Stimulated activated CD8-positive, alpha-beta memory T cell treated with anti-CD3 and anti-CD28 coated beads, Interleukin-7, amount 100 ng/mL, for 24 hours (primary cell): Measurements from ENCODE around the gene CHORDC1.
"Not testable (repeated sequence)": the region's sequence is repeated elsewhere in the genome, so short reads cannot be mapped to it uniquely, and the experiment has no call there.

ENCODE experiments used
- DNase-seq: peaks from one replicate; pipeline ENCODE4 v3.0.0-alpha.2; 2020; ENCODE audit warnings: low read depth

The CHORDC1 gene

DNA sequence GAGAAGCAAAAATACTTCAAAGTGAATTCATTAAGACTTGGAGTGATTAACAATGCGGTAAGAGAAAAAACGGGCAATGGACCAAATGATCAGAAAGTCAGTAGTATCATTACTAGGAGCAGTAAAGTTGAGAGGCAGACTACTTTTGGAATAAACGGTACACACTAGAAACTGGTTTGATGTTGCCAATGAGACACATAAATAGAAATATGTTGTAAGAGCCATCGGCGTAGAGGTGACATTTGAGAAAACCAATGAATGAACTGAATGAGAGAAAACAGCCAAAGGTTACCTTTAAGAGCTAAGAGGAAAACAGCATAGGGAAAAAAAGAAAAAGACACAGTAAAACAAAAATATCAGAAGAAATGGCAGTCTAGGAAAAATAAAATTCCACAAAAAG is 6.2 kb downstream of the CHORDC1 start:
- no peak for DNase-seq

DNA sequence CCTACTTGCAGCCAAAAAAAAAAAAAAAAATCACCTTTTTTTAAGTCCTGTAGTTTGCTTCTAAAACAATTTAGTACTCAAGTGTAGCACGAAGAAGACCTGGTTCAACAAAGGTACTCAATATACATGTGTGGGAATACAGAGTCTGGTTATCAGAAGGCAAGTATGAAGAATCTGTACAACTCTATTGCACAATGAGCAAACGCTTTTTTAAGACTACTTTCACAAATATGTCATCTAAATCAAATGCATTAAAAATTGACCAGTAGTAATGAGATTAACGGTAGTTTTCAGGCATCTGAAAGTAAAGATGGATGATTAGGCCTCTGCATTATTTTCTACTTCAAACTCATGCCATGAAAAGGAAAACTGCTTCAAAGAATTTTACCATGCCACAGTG is 9.5 kb downstream of the CHORDC1 start:
- no peak for DNase-seq

DNA sequence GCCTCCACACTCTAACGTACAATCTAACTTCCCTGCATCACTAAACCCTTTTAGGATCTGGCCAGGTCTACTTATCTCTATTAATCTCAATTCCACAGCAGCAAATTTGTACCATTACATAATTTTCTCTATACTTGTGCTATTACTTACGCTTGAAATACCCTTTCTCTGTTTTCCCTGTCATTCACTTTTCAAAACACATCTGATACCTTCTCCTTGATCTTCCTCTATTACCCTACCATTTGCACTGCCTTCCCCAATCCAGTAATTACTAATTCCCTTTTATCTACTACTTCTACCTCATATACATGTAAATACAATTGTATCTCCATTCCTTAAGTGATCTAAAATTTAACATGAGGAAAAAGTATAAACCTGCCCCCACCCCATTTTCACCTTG is 14.0 kb downstream of the CHORDC1 start:
- no peak for DNase-seq

DNA sequence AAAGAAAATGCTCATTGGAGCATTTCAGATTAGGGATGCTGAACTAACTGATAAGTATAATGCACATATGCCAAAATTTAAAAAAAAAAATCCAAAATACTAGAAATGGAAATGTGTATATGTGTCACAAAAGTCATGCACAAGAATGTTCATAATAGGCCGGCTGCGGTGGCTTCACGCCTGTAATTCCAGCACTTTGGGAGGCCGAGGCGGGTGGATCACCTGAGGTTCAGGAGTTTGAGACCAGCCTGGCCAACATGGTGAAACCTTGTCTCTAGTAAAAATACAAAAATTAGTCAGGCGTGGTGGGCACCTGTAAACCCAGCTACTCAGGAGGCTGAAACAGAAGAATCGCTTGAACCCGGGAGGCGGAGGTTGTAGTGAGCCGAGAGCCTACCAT is 14.9 kb downstream of the CHORDC1 start:
- DNase-seq = not testable (repeated sequence)

DNA sequence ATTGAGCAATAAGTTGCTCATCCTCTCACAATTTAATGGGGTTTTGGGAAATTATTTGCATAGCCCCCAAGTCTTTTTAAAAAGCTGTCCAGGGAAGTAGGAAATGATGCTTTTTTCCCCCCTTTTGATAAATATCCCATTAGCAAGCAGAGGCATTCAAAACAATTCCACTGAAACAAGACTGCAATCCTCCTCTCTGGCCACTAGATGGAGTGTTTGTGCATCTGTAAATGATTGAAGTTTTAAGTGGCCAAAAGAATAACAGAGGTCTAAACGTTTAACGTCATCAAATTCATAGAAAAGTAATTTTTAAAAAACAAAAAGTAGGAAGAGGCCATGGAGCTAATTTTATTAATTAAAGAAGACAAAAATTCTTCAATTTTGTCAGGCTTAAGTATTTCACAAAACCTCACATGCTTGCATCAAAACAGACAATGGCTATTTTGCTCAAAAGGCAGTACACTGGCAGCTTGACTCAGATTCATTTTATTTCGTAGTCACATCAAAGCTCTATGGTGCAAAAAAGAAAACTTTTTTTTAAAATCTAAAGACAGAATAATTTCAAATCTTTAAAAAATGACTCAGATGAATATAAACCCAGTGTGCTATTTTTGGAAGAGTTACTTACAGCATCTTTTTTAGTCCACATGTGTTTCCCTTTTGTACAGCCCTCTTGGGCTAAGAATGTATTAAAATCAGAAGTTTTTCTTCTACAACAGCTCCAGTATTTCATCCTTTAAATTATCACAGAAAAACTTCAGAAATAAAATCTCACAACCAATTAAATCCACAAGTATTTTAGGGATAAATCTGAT is 17.8 kb downstream of the CHORDC1 start:
- no peak for DNase-seq

DNA sequence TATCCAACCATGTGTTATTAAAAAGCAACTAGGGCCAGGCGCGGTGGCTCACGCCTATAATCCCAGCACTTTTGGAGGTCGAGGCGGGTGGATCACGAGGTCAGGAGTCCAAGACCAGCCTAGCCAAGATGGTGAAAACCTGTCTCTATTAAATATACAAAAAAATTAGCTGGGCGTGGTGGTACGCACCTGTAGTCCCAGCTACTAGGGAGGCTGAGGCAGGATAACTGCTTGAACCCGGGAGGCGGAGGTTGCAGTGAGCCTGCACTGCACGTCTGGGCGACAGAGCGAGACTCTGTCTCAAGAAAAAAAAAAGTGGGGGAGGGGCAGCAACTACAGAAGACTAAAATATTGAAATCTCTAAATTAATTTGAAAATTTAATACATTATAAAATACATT is 18.4 kb downstream of the CHORDC1 start:
- DNase-seq = no peak

DNA sequence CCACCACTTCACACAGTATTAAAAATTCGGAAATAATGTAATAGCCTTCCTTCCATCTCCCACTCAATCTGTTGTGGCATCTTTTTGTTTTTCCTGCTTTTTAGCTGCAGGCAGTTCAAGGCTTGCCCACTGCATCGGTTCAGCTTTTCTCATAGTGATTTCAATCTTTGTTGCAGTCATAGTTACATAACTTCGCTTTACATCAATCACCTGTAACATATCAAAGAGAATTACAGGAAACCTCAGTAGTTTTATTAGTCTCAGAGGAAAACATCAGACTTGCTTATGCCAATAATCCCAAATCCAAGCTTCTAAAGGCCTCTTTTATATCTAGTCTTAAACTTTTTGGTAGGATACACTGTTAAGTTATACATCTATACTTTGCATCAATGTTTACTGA is 20.5 kb downstream of the CHORDC1 start:
- DNase-seq = no peak

DNA sequence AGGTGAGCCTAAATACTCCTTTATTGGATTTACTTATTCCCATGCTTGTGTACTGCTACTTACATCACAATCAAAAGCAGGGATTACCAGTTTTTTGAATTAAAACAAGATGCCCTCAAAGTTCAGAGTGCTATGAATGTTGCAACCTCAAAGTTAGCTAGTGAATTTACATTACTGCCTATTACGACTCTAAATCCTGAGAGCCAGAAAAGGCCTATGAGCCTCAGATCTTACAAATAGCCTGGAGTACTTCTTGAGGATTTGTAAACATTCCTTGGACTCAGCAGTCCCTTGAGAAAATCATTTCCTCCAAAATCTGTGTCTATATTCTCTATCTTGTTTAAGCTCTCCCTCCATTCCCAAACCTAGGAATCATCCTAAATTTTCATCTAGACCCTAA is 25.5 kb downstream of the CHORDC1 start:
- DNase-seq = no peak

DNA sequence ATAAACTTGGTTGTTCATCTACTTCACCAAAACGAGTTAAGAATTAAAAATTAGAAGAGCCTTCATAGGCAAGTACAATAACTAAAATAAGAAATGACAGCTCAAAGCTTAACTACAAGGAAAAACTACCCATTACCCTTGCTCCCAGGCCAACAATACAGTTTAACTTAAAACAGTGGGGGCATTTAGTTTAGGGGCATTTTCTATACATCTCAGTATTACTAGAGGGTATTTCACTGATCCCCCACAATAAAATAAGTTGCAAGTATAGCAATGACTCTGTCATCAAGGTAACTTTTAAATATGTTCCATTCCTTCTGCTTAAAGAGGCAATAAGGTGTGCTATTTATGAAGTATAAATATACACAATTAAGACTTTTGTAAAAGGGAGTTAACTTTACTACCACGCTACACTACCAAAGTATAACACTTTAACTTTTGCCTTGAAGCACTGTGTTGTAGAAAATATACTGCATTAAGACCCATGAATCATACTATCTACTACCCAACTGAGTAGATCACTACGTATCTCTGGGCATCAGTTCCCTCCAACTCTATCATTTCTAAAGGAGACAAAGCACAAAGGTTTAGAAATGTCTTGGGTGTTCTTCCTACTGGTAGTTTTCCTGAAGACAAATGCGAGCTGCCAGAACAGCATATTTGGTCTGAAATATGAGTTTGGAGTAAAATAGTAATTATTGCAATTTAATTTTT is 29.8 kb downstream of the CHORDC1 start:
- DNase-seq = no peak

DNA sequence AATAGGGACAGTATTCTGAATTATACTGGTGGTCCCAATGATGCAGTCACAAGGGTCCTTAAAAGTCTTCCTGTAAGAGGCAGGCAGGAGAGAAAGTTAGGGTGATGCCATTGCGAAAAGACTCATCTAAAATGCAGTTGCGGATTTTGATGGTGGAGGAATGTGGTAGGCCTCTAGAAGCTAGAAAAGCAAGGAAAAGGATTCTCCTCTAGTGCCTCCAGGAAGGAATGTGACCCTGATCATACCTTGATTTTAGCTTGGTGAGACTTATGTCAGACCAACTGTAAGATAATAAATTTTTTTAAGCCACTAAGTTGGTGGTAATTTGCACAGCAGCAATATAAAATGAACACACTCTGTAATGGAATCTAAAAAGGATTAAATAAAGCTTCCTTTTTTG is 33.8 kb downstream of the CHORDC1 start:
- DNase-seq = no peak

DNA sequence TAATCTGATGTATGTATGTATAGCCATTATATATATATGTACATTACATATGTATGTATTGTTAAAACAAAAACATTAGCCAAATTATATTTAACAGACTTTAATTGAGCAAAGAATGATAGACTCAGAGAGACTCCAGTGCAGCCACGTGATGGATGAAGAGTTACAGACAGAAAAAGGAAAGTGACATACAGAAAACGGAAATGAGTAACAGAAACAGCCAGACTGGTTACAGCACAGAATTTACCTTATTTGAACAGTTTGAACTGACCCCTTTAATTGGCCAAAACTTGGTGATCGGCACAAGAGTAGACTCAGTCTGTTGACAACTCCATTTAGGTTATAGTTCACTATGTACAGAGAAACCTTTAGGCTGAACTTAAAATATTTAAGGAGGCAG is 35.0 kb downstream of the CHORDC1 start:
- DNase-seq = no peak

DNA sequence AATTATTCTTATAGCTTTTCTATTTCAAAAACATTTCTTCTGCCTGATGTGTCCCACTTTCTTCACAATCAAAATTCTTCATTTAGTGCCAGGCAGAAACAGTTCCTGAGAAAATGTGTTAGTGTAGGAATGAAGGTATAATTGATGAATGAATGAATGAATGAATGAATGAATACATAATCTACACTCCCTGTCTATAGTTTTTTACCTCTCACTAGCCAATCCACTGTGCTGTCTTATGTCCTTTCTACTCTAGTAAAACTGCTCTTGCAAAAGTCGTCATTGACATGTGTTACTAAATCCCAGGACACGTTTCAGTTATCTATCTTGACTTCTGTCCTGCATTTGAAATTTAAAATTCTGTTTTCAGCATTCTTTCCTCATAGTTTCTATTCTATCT is 42.9 kb downstream of the CHORDC1 start:
- DNase-seq = no peak

DNA sequence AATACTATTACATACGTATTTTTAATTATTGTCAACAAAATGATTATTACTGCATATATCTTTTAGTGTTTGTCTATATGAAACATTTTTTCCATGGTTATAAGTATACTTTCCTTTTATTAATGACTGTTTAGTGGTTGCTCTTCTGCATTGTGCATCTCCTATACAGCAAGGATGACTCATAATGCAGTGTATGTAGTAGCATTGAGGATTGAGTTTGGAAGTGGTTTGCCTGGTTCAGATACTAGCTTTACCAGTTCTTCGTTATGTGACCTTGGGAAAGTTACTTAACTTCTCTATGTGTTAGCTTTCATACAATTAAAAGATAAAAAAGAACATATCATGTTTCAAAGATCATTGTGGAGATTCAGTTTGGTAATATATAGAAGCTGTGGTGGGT is 44.1 kb downstream of the CHORDC1 start:
- DNase-seq = no peak

DNA sequence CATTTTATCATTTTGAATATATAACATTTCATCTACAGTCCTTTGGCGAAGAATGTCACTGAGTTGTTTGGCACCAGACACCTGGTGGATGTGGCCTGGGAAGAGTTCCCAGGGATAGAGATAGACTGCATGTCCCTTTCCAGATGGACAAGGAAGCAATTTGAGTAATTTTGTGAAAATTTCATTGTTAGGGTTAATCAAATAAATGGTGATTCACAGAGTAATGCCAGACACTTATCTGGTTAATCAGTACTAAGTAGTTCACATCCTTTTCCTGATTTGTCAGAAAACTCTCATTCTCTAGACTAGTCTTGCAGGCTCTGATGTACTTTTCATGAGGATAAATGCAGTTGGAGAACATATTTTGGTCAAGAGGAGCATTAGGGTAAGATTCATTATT is 46.8 kb downstream of the CHORDC1 start:
- no peak for DNase-seq

DNA sequence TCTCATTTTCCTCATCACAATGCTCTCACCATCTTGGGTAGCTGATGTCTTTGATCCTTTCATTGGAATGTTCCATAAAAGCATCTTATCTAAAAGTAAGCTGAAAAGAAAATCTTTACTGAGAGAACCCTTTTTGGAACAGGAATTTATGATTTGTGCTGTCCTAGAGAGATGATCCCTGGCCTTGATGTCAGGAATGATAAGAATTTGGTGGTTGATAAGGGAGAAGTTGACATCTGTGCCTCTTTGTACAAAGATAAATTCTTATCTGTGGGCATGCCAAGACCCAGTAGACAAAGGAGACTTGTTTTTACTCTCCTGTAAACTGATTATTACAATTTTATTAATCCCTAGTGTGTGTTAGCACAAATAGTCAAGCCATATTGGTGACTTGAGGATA is 51.5 kb downstream of the CHORDC1 start:
- DNase-seq = no peak

DNA sequence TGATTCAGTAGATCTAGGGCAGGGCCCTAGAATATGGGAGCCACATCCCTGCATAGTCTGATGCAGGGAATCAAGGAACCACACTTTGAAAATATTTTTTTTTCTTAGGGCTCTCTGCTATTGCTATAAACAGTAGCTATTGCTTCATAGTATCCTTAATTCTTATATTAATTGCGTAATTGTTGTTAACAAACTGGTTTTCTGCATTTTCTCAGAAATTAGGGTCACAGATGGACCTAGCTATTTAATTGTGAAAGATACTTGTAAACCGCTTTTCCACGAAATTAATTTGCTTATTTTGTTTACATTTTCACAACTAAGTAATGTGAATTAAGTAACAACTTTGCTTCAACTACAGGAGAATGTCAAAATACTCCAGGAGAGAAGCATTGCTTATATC is 54.3 kb downstream of the CHORDC1 start:
- DNase-seq = no peak

DNA sequence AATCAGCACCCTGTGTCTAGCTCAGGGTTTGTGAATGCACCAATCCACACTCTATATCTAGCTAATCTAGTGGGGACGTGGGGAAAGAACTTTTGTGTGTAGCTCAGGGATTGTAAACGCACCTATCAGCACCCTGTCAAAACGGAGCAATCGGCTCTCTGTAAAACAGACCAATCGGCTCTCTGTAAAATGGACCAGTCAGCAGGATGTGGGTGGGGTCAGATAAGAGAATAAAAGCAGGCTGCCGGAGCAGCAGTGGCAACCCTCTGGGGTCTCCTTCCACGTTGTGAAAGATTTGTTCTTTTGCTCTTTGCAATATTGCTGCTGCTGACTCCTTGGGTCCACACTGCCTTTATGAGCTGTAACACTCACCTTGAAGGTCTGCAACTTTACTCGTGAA is 55.1 kb downstream of the CHORDC1 start:
- not testable (repeated sequence) for DNase-seq

DNA sequence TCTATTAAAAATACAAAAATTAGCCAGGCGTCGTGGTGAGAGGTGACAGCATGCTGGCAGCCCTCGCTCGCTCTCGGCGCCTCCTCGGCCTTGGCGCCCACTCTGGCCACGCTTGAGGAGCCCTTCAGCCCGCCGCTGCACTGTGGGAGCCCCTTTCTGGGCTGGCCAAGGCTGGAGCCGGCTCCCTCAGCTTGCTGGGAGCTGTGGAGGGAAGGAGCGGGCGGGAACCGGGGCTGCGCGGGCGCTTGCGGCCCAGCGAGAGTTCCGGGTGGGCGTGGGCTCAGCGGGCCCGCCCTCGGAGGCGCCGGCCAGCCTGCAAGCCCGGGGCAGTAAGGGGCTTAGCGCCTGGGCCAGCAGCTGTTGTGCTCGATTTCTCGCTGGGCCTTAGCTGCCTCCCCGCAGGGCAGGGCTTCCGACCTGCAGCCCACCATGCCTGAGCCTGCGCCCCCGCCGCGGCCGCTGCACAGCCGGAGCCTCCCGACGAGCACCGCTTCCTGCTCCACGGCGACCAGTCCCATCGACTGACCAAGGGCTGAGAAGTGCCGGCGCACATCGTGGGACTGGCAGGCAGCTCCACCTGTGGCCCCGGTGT is 55.8 kb downstream of the CHORDC1 start:
- not testable (repeated sequence) for DNase-seq
